ENCODE data around the gene KRT7.

The KRT7 gene

GRCh38 chr12:52279422-52280318 lies 46.6 kb downstream of the KRT7 start:
- H2BK15ac ChIP-seq (ENCODE audit: low read depth, poor library complexity, severe bottlenecking), result peak overlapping the region; percentile 19
- peaks cover 28% of the 10 kb centered on the region for H3K4me1 ChIP-seq (ENCODE audit: control insufficient read depth, insufficient read depth, low read depth, low read length)
- H2BK12ac ChIP-seq (ENCODE audit: low read length in 2 of 2), result no peak overlapping the region
- no peak overlapping the region for H4K91ac ChIP-seq (ENCODE audit: low read length)
- H3K27ac ChIP-seq (ENCODE audit: low read length, poor library complexity, severe bottlenecking), result peak overlapping the region; percentile 80
- peak overlapping the region in 1 of 2 experiments; percentile 24 for H3K4ac ChIP-seq (ENCODE audit: low read depth in 1 of 2, low read length in 2 of 2)
- no peak overlapping the region for H3K14ac ChIP-seq (ENCODE audit: low read length in 2 of 2)
- no peak overlapping the region for H2AFZ ChIP-seq (ENCODE audit: low read depth, low read length)
- H3K9ac ChIP-seq (ENCODE audit: low read length), result peak overlapping the region; percentile 87
- 94% methylated on average over 10 of the region's 14 CpGs for WGBS
- H3K4me3 ChIP-seq (ENCODE audit: insufficient read depth in 1 of 2, low read depth in 1 of 2, low read length in 2 of 2), result no peak overlapping the region
- H2AK5ac ChIP-seq (ENCODE audit: low read length, severe bottlenecking), result peak overlapping the region; percentile 96
- H3K9me3 ChIP-seq (ENCODE audit: control insufficient read depth, low read length), result no peaks in the 10 kb centered on the region
- H3K79me1 ChIP-seq (replicated peaks; ENCODE audit: low read length, poor library complexity, severe bottlenecking), result no peaks in the 10 kb centered on the region
- no peak overlapping the region for H2BK120ac ChIP-seq (ENCODE audit: low read depth, low read length)
- peak overlapping the region in 1 of 2 experiments; percentile 29 for H3K23ac ChIP-seq (ENCODE audit: low read length in 2 of 2)
- H4K8ac ChIP-seq (ENCODE audit: low read length), result no peak overlapping the region
- H3K18ac ChIP-seq (ENCODE audit: low read depth in 1 of 2, low read length in 2 of 2), result no peak overlapping the region
- no peak overlapping the region for H3K4me2 ChIP-seq (ENCODE audit: low read length, poor library complexity, severe bottlenecking)
- peak overlapping the region; percentile 37 for H2BK5ac ChIP-seq (ENCODE audit: low read depth, low read length, poor library complexity, severe bottlenecking)
- peaks cover 0 to 35% of the 10 kb centered on the region in 2 experiments for H3K27me3 ChIP-seq (ENCODE audit: control insufficient read depth in 1 of 2, insufficient read depth in 1 of 2, low read length in 2 of 2)
- no peaks in the 10 kb centered on the region for H3K36me3 ChIP-seq (ENCODE audit: control insufficient read depth in 1 of 2, insufficient read depth in 2 of 2, low read depth in 1 of 2, low read length in 2 of 2)
- DNase-seq, result peak; percentile 10

- Histone ChIP-seq H4K91ac (ENCODE audit: low read length) (no peak overlapping the region), H3K18ac (ENCODE audit: low read depth in 1 of 2, low read length in 2 of 2) (no peak overlapping the region)
Observed at GRCh38 chr12:52280319-52280795, 47.3 kb downstream of the KRT7 start.

GRCh38 chr12:52280796-52281560 lies 47.9 kb downstream of the KRT7 start:
- Histone ChIP-seq H4K91ac (ENCODE audit: low read length) (peak overlapping the region; percentile 59), H3K79me1 (replicated peaks; ENCODE audit: low read length, poor library complexity, severe bottlenecking) (no peaks in the 10 kb centered on the region), H3K27ac (ENCODE audit: low read length, poor library complexity, severe bottlenecking) (peak overlapping the region; percentile 80), H2AFZ (ENCODE audit: low read depth, low read length) (no peak overlapping the region), H3K9ac (ENCODE audit: low read length) (peak overlapping the region; percentile 87), H3K27me3 (ENCODE audit: control insufficient read depth in 1 of 2, insufficient read depth in 1 of 2, low read length in 2 of 2) (peaks cover 0 to 23% of the 10 kb centered on the region in 2 experiments), H2BK12ac (ENCODE audit: low read length in 2 of 2) (peak overlapping the region in 1 of 2 experiments; percentile 18), H3K4me3 (ENCODE audit: insufficient read depth in 1 of 2, low read depth in 1 of 2, low read length in 2 of 2) (peak overlapping the region in 1 of 2 experiments; percentile 10), H4K8ac (ENCODE audit: low read length) (peak overlapping the region; percentile 19), H3K14ac (ENCODE audit: low read length in 2 of 2) (no peak overlapping the region), H2BK120ac (ENCODE audit: low read depth, low read length) (no peak overlapping the region), H3K4me2 (ENCODE audit: low read length, poor library complexity, severe bottlenecking) (no peak overlapping the region), H3K4me1 (ENCODE audit: control insufficient read depth, insufficient read depth, low read depth, low read length) (peaks cover 29% of the 10 kb centered on the region), H2BK5ac (ENCODE audit: low read depth, low read length, poor library complexity, severe bottlenecking) (peak overlapping the region; percentile 15), H3K18ac (ENCODE audit: low read depth in 1 of 2, low read length in 2 of 2) (peak overlapping the region in 1 of 2 experiments; percentile 57), H2BK15ac (ENCODE audit: low read depth, poor library complexity, severe bottlenecking) (no peak overlapping the region), H3K4ac (ENCODE audit: low read depth in 1 of 2, low read length in 2 of 2) (no peak overlapping the region), H3K9me3 (ENCODE audit: control insufficient read depth, low read length) (no peaks in the 10 kb centered on the region), H3K23ac (ENCODE audit: low read length in 2 of 2) (no peak overlapping the region), H2AK5ac (ENCODE audit: low read length, severe bottlenecking) (peak overlapping the region; percentile 99), H3K36me3 (ENCODE audit: control insufficient read depth in 1 of 2, insufficient read depth in 2 of 2, low read depth in 1 of 2, low read length in 2 of 2) (no peaks in the 10 kb centered on the region)
- DNase-seq, result peak; percentile 94
- 38% methylated on average over 4 of the region's 4 CpGs for whole genome bisulfite sequencing

More at GRCh38 chr12:52280319-52280795, 47.3 kb downstream of the KRT7 start:
- no peak overlapping the region for H4K8ac ChIP-seq (ENCODE audit: low read length)
- H2AK5ac ChIP-seq (ENCODE audit: low read length, severe bottlenecking), result peak overlapping the region; percentile 96
- H3K14ac ChIP-seq (ENCODE audit: low read length in 2 of 2), result no peak overlapping the region
- H2BK120ac ChIP-seq (ENCODE audit: low read depth, low read length), result no peak overlapping the region
- H3K4me1 ChIP-seq (ENCODE audit: control insufficient read depth, insufficient read depth, low read depth, low read length), result peaks cover 28% of the 10 kb centered on the region
- DNase-seq, result peak; percentile 84
- H3K9me3 ChIP-seq (ENCODE audit: control insufficient read depth, low read length), result no peaks in the 10 kb centered on the region
- peak overlapping the region; percentile 87 for H3K9ac ChIP-seq (ENCODE audit: low read length)
- no peak overlapping the region for H2BK12ac ChIP-seq (ENCODE audit: low read length in 2 of 2)
- H3K79me1 ChIP-seq (replicated peaks; ENCODE audit: low read length, poor library complexity, severe bottlenecking), result no peaks in the 10 kb centered on the region
- peak overlapping the region; percentile 45 for H2BK5ac ChIP-seq (ENCODE audit: low read depth, low read length, poor library complexity, severe bottlenecking)
- no peak overlapping the region for H2AFZ ChIP-seq (ENCODE audit: low read depth, low read length)
- peak overlapping the region in 1 of 2 experiments; percentile 10 for H3K4me3 ChIP-seq (ENCODE audit: insufficient read depth in 1 of 2, low read depth in 1 of 2, low read length in 2 of 2)
- peak overlapping the region in 1 of 2 experiments; percentile 29 for H3K23ac ChIP-seq (ENCODE audit: low read length in 2 of 2)
- 49% methylated on average over 3 of the region's 3 CpGs for WGBS
- no peak overlapping the region for H3K4me2 ChIP-seq (ENCODE audit: low read length, poor library complexity, severe bottlenecking)
- peak overlapping the region; percentile 80 for H3K27ac ChIP-seq (ENCODE audit: low read length, poor library complexity, severe bottlenecking)
- H3K27me3 ChIP-seq (ENCODE audit: control insufficient read depth in 1 of 2, insufficient read depth in 1 of 2, low read length in 2 of 2), result peaks cover 0 to 29% of the 10 kb centered on the region in 2 experiments
- H3K4ac ChIP-seq (ENCODE audit: low read depth in 1 of 2, low read length in 2 of 2), result no peak overlapping the region
- H3K36me3 ChIP-seq (ENCODE audit: control insufficient read depth in 1 of 2, insufficient read depth in 2 of 2, low read depth in 1 of 2, low read length in 2 of 2), result no peaks in the 10 kb centered on the region
- no peak overlapping the region for H2BK15ac ChIP-seq (ENCODE audit: low read depth, poor library complexity, severe bottlenecking)

Measured in mesenchymal stem cell (in vitro differentiated cells and primary cell).